Activated naive CD4-positive, alpha-beta T cell treated with anti-CD3 and anti-CD28 coated beads, Interleukin-2, amount 50 U/mL, for 72 hours (primary cell): Measurements from ENCODE around the gene SUPT20H. TPM values are rescaled to one million over a fixed set of nuclear protein-coding genes. Genes with fewer than 3 reads are reported as not detected.

ENCODE experiments used
- ATAC-seq, 2 donors: fragments of 150-1000 bp; cut with Tn5 transposase; 2 replicates each; pipeline ENCODE4 v1.10.0; 2021; ENCODE audit warnings: mild to moderate bottlenecking in 2 of 2, moderate library complexity in 2 of 2
- DNase-seq, 2 donors: peaks; one replicate each; pipeline ENCODE4 v3.0.0; 2021 to 2022; ENCODE audit warnings: low spot score in 2 of 2
- H3K27ac Mint-ChIP-seq, 2 donors: one replicate each; pipeline ENCODE4 v1.8.0; 2022; ENCODE audit warnings: mild to moderate bottlenecking in 2 of 2, mixed read lengths in 2 of 2
- H3K36me3 Mint-ChIP-seq, 2 donors: one replicate each; pipeline ENCODE4 v1.8.0; 2022; ENCODE audit warnings: mixed read lengths in 2 of 2
- H3K9me3 Mint-ChIP-seq, 2 donors: one replicate each; pipeline ENCODE4 v1.8.0; 2022; ENCODE audit warnings: mixed read lengths in 2 of 2
- total RNA-seq, 2 donors: library from RNA; stranded (reverse); gene quantifications; one replicate each; pipeline ENCODE4 v1.2.3, GENCODE V29; 2022

SUPT20H gene
- 10 to 100 TPM; 73.3 to 76.2 TPM for total RNA-seq

- Mint-ChIP-seq H3K27ac (peak within 1 kb of the TSS; percentile 96 to 98), H3K9me3 (no peaks in the 10 kb centered on the region), H3K36me3 (peaks cover 12 to 20% of the 10 kb centered on the region in 2 donors)
- DNase-seq (peak; percentile 90), ATAC-seq (peak; percentile 99)
Measured at GRCh38 chr13:37058910-37059847, at the start of gene SUPT20H. Gene SUPT20H, minus strand, starts transcription at chr13:37059688. Its CDS starts 8,198 bp downstream, at chr13:37051490.

DNA sequence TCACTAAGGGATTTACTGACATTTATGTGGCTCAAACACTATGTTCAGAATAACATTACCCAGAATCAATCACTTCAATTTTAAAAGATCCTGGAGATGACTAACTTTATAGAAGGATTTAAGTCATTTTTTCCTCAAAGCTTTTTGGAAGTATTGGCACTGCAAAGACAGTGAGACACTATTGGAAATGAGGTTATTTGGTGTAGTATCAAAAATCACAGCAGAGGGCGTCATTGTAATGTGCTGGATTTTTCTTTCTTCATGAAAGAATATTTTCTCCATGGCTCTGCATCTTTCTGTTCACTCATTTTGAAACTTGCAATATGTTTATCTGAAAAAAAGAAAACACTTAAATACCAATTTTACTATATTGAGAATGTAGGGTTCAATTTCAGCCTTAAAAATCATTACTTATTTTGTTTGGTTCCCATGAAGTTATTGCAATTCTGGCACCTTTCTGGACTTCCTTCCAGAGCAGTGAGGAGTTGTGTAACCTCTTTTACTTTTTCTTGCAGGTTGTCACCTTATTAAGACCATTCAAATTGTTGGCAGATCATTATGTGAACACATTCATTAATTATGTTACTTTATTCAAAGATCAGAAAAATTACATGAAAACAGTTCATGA, 49.7 kb upstream of the SUPT20H start:
- Mint-ChIP-seq H3K36me3 (no peaks in the 10 kb centered on the region), H3K27ac (no peak overlapping the region), H3K9me3 (no peaks in the 10 kb centered on the region)
- ATAC-seq (no peak), DNase-seq (no peak)

- DNase-seq (no peak), ATAC-seq (no peak)
- H3K27ac Mint-ChIP-seq = no peak overlapping the region
- no peaks in the 10 kb centered on the region for H3K36me3 Mint-ChIP-seq
- H3K9me3 Mint-ChIP-seq = no peaks in the 10 kb centered on the region
Measured at GRCh38 chr13:37107868-37108267, 48.4 kb upstream of the SUPT20H start.

DNA sequence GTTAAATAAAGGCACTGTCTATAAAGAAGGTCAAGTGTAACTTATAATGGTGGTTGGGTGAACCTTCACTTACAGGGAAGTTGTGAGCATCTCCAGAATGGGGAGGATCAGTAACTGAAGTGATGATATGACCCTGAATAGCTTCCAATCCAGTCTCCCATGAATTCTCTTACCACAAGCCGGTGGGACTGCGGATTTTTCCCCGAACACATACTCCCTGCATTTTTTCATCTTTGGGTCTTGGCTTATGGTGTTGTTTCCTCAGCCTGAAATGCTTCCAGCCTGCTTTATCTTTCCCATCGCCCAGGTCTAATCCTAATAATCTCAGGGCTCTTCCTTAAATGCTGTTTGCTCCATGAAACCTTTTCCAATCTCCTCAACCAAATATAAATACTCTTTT, 48.0 kb upstream of the SUPT20H start:
- DNase-seq (no peak), ATAC-seq (no peak)
- Mint-ChIP-seq H3K27ac (no peak overlapping the region), H3K36me3 (no peaks in the 10 kb centered on the region), H3K9me3 (no peaks in the 10 kb centered on the region)

DNA sequence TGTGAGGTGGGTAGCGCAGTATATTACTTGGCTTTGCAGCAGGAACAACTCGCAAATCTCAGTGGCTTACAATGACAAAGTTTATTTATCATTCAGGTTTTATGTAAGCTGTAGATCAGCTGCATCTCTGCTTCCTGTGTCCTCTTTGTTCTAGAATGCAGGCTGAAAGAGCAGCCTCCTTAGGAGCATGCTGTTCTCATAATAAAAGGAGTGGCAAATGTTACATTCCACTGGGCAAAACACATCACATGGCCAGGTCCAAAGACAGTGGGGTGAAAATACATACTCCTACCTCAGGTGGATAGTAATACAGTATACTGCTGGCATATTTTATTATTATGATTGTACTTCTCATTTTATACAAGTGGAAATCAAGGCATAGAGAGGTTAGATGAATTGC, 47.2 kb upstream of the SUPT20H start:
- no peaks in the 10 kb centered on the region for H3K36me3 Mint-ChIP-seq
- ATAC-seq (no peak), DNase-seq (no peak)
- H3K27ac Mint-ChIP-seq = no peak overlapping the region
- no peaks in the 10 kb centered on the region for H3K9me3 Mint-ChIP-seq

- Mint-ChIP-seq H3K27ac (no peak within 1 kb of the TSS), H3K9me3 (no peaks in the 10 kb centered on the region), H3K36me3 (no peaks in the 10 kb centered on the region)
- no peak for DNase-seq
- no peak for ATAC-seq
Measured at GRCh38 chr13:37105251-37105714, 45.8 kb upstream of the SUPT20H start, which contains the start of gene CSNK1A1L. Gene CSNK1A1L, minus strand, starts transcription at chr13:37105664. Its CDS starts 408 bp downstream, at chr13:37105256.

DNA sequence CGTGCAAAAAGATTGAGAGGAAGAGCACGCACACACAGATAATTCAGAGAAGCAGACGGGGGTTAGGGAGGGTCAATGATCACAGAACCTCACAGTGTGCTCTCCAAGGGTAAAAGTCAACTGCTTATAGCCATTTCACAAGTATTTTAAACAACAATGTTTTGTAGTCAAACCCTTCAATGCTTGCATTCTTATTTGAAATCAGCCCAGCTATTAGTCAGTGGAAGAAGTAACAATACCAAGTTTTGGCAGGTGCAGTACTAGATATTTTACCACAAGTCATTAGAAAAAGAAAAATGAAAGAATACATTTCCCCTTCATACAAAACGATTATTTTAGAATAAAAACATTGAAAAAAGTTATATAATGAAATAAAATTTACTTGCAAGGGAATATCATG, 43.4 kb upstream of the SUPT20H start:
- ATAC-seq = no peak
- Mint-ChIP-seq H3K9me3 (no peaks in the 10 kb centered on the region), H3K36me3 (no peaks in the 10 kb centered on the region), H3K27ac (no peak overlapping the region)
- DNase-seq = no peak

GRCh38 chr13:37101201-37101600, 41.7 kb upstream of the SUPT20H start:
- no peak for ATAC-seq
- Mint-ChIP-seq H3K27ac (no peak overlapping the region), H3K36me3 (no peaks in the 10 kb centered on the region), H3K9me3 (no peaks in the 10 kb centered on the region)
- DNase-seq = no peak

- no peak for ATAC-seq
- DNase-seq = no peak
- H3K9me3 Mint-ChIP-seq = no peaks in the 10 kb centered on the region
- no peaks in the 10 kb centered on the region for H3K36me3 Mint-ChIP-seq
- no peak overlapping the region for H3K27ac Mint-ChIP-seq
Measured at GRCh38 chr13:37100731-37101130, 41.2 kb upstream of the SUPT20H start.

DNA sequence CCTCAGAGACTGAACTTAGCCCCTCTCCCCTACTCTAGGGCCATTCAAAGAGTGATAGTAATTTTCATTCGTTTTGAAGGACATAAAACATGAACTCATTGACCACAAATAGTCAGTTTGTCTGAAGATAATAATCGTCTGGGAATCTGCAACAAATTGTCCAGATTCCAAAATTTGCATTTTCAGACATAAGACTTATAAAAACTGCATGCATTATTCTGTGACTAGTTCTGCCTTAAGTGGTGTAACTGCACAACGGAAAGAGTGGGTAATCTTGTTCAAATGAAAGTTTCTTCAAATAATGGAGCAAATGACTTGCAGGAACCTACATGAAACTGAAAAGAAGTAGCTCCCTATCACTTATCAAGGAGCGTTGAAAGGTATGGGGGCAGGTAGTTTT, 37.6 kb upstream of the SUPT20H start:
- Mint-ChIP-seq H3K9me3 (no peaks in the 10 kb centered on the region), H3K27ac (no peak overlapping the region), H3K36me3 (no peaks in the 10 kb centered on the region)
- no peak for DNase-seq
- ATAC-seq = peak in 1 of 2 donors; percentile 56

DNA sequence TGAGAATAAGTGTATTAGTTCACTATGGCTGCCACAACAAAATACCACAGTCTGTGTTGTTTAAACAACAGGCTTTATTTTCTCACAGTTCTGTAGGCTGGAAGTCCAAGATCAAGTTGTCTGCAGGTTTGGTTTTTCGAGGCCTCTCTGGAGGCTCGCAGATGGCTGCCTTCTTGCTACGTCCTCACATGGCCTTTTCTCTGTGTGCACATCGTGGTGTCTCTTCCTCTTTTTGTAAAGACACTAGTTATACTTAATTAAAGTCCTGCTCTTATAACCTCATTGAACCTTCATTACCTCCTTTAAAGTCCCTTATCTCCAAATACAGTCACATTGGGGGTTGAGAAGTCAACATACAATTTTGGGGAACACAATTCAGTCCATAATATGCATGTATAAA, 35.4 kb upstream of the SUPT20H start:
- Mint-ChIP-seq H3K27ac (no peak overlapping the region), H3K36me3 (no peaks in the 10 kb centered on the region), H3K9me3 (no peaks in the 10 kb centered on the region)
- DNase-seq (no peak), ATAC-seq (no peak)

DNA sequence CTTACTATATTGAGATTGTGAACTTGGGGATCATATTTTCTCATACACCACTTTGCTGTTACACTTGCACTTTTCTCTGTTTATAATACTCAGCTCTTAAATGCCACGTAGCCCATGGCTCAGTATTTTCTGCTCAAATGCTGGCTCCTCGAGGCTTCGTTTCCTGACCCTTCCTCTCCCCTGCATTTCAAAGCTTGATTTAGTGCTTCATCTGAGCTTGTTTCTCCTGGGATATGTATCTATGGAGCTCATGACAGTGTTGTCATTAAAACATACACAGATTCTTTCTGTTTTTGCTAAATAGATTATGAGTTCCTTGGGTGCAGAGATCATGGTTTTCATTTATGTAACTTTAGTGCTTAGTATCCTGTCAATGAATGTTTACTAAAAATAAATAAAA, 34.6 kb upstream of the SUPT20H start:
- ATAC-seq (no peak), DNase-seq (no peak)
- no peaks in the 10 kb centered on the region for H3K9me3 Mint-ChIP-seq
- no peak overlapping the region for H3K27ac Mint-ChIP-seq
- H3K36me3 Mint-ChIP-seq = no peaks in the 10 kb centered on the region

- DNase-seq = no peak
- H3K9me3 Mint-ChIP-seq = no peaks in the 10 kb centered on the region
- H3K27ac Mint-ChIP-seq = no peak overlapping the region
- no peaks in the 10 kb centered on the region for H3K36me3 Mint-ChIP-seq
- no peak for ATAC-seq
Measured at GRCh38 chr13:37091835-37092234, 32.3 kb upstream of the SUPT20H start.

DNA sequence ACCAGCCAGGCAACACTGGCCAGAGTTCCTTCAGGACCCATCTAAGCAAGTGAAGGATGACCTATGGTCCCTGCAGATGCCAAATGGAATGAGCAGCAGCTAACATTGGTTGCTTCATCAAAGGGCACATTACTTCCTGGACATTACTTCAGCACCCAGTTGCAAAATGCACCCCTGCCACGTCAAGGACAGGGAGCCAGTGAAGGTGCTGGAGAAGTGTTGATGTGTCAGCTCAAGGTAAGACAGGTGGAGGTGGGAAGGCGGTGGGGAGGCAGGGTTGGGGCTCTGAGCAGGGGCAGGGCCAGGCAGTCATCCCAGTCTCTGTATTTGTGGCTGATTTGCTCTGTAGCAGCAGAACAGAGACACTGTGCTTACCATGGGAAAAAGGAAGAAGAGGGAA, 31.4 kb upstream of the SUPT20H start:
- Mint-ChIP-seq H3K36me3 (no peaks in the 10 kb centered on the region), H3K27ac (no peak overlapping the region), H3K9me3 (no peaks in the 10 kb centered on the region)
- ATAC-seq = no peak
- DNase-seq = no peak

GRCh38 chr13:37089495-37089894, 30.0 kb upstream of the SUPT20H start:
- no peaks in the 10 kb centered on the region for H3K36me3 Mint-ChIP-seq
- no peaks in the 10 kb centered on the region for H3K9me3 Mint-ChIP-seq
- DNase-seq (no peak), ATAC-seq (no peak)
- no peak overlapping the region for H3K27ac Mint-ChIP-seq

- Mint-ChIP-seq H3K36me3 (no peaks in the 10 kb centered on the region), H3K27ac (no peak overlapping the region), H3K9me3 (no peaks in the 10 kb centered on the region)
- DNase-seq (no peak), ATAC-seq (no peak)
Measured at GRCh38 chr13:37087486-37087885, 28.0 kb upstream of the SUPT20H start.

DNA sequence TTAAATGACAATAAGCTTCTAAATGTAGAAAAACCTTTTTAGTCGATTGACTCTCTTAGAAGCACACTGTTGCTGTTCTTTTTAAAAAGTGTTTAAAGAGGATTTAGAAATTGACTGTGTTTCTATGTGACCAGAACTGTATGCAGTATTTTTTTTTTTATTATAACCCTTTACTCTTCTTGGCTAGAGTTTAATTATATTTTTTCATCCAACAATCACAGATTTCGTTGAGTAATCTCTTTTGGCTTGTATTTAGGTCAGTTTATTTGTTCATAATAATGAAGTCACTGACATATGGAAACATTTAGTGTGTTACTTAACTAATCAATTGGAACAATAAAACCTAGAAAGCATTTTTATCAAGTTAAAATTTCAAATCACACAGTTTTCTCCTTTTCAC, 26.1 kb upstream of the SUPT20H start:
- H3K36me3 Mint-ChIP-seq = no peaks in the 10 kb centered on the region
- DNase-seq (no peak), ATAC-seq (no peak)
- H3K9me3 Mint-ChIP-seq = no peaks in the 10 kb centered on the region
- H3K27ac Mint-ChIP-seq = no peak overlapping the region

DNA sequence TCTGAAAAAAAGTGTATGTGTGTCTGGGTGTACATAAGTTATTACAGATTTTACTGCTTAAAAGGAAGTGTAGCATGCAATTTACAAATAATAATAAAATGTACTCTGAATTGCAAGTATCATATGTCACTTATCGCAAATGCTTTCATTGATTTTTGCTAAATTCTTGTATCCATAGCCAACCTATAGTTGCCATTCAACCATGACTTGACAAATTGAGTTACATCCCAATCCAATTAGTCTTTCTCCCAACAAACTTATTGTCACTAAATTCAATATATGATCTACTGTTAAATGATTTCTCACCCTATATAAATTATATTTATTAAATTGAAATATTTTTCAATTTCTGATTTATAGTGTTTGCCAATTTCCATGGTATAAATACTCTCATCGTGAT, 17.3 kb upstream of the SUPT20H start:
- Mint-ChIP-seq H3K27ac (no peak overlapping the region), H3K9me3 (no peaks in the 10 kb centered on the region), H3K36me3 (no peaks in the 10 kb centered on the region)
- no peak for ATAC-seq
- DNase-seq = no peak
